Gastroesophageal sphincter (tissue), 3 donors: ENCODE data around the gene TAF1.

Experiments
- CTCF ChIP-seq, 4 experiments: fragments of 200-600 bp in 2 of 4; fragments of 450-650 bp in 2 of 4; sonication (generic) in 1 of 4; IDR thresholded peaks; one replicate each; pipeline ENCODE4 v1.5.1; 2017 to 2019; ENCODE audit warnings: antibody characterized with exemption in 4 of 4, mild to moderate bottlenecking in 2 of 4, moderate library complexity in 2 of 4
- POLR2A ChIP-seq, 2 donors: fragments of 450-650 bp; IDR thresholded peaks; one replicate each; pipeline ENCODE4 v1.6.1; 2017; ENCODE audit warnings: antibody characterized with exemption in 2 of 2, mild to moderate bottlenecking in 2 of 2, moderate library complexity in 1 of 2
- POLR2AphosphoS5 ChIP-seq: sonication (generic); formaldehyde crosslinking; IDR thresholded peaks from one replicate; pipeline ENCODE4 v1.6.1; 2017; ENCODE audit warnings: antibody characterized with exemption

- no peak for TF ChIP-seq POLR2A (IDR thresholded peaks at IDR 0.05)
- no peak for TF ChIP-seq POLR2AphosphoS5
- TF ChIP-seq CTCF (IDR thresholded peaks at IDR 0.05): no peak
Measured at GRCh38 chrX:71464968-71465367, 98.8 kb downstream of the TAF1 start.
